T-helper 2 cell treated with Interferon-gamma antibody and Interleukin-4, amounts not matched to agents 100 ng/mL and 5 ng/mL, for 36 hours (primary cell): ENCODE data around the gene GLYATL1B. TPM values are rescaled to one million over a fixed set of nuclear protein-coding genes. Genes with fewer than 3 reads are reported as not detected.
"Not testable (repeated sequence)": the region's sequence is repeated elsewhere in the genome, so short reads cannot be mapped to it uniquely, and the experiment has no call there.

ENCODE experiments used
- intact Hi-C: fragments of 100-400 bp; cut with micrococcal nuclease; formaldehyde crosslinking; loops from one replicate; pipeline ENCODE4 v1.15.1; 2023
- total RNA-seq: library from RNA; stranded (reverse); gene quantifications from 2 replicates; pipeline ENCODE4 v1.2.3, GENCODE V29; 2022

The GLYATL1B gene, protein sequence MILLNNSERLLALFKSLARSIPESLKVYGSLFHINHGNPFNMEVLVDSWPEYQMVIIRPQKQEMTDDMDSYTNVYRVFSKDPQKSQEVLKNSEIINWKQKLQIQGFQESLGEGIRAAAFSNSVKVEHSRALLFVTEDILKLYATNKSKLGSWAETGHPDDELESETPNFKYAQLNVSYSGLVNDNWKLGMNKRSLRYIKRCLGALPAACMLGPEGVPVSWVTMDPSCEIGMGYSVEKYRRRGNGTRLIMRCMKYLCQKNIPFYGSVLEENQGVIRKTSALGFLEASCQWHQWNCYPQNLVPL
- not detected in 2 replicates for total RNA-seq

DNA sequence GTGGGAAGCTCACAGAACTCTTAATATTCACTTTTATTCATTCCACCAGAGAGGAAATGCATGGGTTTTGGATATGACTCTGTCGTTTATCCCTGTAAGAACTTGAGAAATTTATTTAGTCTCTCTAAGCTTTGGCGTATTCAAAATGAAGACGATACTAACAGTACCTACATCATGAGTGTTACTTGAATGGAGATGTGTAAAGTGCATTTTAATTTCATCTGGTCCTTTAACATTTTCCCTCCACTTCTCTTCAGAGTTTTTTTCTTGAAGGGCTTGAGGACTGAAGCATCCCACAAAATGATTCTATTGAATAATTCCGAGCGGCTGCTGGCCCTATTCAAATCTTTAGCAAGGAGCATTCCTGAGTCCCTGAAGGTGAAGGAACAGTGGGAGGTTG is at the start of gene GLYATL1B:
GLYATL1B (plus strand) TSS at position 301 of the 400 bp plus-strand sequence; CDS start at position 301, 0 bp downstream.
- intact Hi-C loops: not testable (repeated sequence)

DNA sequence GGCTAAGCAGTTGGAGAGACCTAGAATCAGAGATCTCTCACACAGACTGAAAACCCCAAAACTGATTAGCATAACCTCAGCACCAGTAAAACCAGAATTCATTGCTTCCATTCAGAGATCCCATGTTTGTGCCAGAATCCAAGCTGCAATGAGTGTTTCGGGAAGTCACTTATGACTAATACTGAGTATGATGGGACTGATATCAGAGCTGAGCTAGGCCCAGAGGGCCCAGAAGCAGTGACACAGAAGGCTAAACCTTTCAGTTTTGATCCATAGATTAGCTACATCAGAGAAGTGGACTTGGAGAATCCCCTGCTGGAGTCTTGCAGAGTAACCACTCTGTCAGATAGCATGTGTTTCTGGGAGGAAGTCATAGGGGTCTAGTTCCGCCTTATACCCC is 49.6 kb upstream of the GLYATL1B start:
- intact Hi-C loops: not testable (repeated sequence)

DNA sequence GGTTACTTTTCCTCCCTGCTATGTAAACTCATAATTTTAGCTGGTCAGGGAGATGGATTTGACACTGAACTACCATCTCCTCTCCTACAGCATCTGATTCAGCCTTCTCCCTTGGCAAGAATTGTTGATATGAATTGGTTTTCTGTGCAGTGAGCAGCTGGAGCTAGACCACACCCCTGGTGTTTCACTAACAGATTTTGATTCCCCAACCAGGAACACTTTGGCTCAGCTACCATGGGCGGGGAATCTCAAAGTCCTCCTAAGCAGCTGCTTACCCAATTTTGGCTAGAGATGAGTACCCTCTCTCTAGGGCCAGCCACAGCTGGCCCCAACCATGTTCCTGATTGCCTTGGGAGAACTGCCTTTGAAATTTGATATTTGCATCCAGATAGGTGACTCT is 48.7 kb upstream of the GLYATL1B start:
- intact Hi-C loops: not testable (repeated sequence)

DNA sequence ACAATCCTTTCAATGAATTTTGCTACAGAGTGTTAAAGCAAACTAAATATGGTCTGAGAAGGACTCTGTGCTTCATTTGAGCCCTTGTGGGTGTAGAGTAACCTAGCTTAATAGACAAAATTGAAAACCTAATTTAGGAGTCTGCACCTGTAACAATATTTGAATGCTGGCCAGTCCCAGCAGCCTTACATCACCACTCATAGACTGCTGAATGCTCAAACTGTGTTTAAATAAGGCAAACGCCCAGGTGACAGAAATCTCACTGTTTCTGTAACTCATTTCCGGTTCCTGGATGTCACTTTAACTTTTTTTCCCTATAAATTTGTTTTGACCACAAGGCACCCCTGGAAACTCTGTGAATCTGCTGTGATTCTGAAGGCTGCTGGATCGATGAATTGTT is 45.5 kb upstream of the GLYATL1B start:
- intact Hi-C loops: no loop called here

DNA sequence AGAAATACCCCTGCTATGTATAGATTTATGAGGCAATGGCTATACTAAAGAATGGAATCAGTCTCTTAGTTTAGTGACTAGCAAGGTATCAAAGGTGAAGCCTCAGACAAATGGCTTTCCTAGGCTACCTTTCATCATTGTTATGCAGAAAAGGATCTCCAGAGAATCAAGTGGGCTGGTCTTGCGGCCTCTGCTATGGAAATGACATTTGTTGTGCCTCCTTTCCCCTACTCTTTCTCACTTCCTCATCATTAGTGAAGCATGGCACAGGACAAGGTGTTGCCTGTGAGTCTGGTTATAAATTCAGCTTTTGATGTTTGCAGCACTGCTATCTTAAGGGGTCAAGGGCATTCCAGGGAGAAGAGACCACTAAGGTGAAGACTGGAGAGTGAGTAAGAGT is 34.7 kb upstream of the GLYATL1B start:
- intact Hi-C loops: loop anchor here (10.0 kb wide), 1 partner anchor 127 kb away; no protein-coding TSS in a partner anchor

DNA sequence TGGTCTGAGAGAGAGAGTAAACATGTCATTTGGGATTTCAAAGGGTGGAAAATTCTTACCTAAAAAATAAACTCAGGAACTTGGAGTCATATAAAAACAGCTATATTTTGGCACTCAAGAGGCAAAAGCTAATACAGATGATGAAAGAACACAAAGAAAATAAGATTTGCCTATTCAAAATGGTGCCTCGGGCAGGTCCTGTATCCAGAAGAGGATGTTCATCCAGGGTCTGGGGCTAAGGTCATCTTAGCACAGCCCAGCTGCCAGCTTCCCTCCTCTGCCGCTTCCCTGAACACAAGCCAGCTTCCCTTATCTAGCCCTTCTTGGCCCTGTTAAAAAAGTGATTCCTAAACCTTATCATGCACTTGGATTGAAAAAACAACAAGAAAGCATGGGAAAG is 33.8 kb upstream of the GLYATL1B start:
- intact Hi-C loops: loop anchor here (10.0 kb wide), 1 partner anchor 128 kb away; no protein-coding TSS in a partner anchor

DNA sequence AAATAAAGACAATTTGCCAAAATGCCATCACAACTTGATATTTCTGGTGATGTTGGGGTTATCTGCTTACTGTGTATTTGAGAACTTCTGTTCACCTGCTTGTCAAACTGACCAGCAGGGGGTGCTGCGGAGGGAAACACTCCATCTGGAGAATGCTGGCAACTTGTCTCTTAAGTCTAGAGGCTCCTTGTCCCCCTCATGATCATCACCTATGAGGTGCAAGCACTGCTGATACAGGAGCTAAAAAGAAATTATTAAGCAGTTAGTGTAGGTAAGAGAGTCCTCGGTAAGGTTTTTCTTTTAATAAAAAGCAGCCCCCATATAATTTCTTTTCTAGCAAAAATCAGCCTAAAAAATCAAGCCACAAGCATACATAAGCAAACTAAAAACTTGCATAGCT is 32.7 kb upstream of the GLYATL1B start:
- intact Hi-C loops: loop anchor here (1.0 to 10.0 kb wide), 3 partner anchors 83 to 129 kb away; no protein-coding TSS in a partner anchor

DNA sequence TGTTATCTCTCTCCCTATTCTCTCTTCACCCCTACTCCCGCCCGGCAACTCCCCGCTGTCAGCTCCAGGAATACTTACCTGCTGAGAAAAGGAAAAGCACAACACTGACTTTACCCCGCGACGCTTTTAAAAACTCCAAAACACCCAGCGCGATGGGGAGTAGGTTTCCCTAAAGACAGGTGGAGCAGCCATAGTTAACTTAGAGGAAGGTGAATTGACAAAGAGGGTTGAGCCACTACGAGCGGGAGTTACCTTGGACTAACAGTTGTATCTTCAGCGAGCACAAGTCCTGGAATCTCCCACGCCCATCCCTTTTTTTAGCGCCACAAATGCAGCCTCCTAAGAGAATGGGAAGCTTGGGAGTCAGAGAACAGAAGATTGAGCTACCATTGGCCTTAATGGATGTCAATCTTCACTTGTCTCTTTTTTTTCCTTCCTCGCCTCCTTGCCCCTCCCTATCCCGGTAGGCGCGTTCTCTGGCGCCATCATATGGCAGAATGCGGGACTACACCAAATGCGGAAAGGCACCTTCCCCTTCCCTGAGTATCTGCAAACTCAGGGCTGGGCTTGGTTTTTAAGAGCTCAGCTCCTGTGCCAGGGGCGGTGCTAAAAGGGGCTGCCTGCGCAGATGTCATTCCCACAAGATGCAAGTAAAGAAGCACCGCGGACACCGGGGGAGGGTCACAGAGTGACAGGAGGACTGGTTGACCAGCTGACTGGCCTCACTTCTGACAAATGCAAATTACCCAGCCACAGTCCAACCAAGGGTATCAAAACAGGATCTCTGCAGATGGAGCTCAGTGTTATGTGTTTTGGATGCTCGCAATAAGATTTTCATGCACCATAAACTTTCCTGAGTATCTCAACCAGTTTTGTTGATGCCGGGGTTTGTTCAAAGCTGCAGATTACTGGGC is 27.7 kb upstream of the GLYATL1B start:
- intact Hi-C loops: loop anchor here (1.0 to 10.0 kb wide), 4 partner anchors 39 to 134 kb away; partner anchors contain the start of gene FAM111B

DNA sequence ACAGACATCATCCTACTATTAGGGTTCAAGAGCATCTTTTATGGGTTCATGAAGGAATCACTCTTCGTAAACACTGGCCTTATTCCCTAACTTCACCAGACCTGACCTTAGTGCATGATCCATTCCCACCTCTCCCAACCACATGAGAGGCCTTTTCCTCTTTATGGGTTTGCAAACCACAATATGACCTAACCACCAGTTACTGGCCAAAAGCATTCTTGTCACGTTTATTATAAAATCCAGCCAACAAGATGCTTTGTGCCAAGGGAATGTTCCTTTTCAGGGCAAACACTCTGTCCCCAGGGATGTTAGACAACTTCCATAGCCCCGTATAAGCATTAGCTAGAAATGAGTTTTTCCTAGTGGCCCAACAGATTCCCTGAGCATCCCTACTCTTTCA is 26.0 kb upstream of the GLYATL1B start:
- intact Hi-C loops: not testable (repeated sequence)

DNA sequence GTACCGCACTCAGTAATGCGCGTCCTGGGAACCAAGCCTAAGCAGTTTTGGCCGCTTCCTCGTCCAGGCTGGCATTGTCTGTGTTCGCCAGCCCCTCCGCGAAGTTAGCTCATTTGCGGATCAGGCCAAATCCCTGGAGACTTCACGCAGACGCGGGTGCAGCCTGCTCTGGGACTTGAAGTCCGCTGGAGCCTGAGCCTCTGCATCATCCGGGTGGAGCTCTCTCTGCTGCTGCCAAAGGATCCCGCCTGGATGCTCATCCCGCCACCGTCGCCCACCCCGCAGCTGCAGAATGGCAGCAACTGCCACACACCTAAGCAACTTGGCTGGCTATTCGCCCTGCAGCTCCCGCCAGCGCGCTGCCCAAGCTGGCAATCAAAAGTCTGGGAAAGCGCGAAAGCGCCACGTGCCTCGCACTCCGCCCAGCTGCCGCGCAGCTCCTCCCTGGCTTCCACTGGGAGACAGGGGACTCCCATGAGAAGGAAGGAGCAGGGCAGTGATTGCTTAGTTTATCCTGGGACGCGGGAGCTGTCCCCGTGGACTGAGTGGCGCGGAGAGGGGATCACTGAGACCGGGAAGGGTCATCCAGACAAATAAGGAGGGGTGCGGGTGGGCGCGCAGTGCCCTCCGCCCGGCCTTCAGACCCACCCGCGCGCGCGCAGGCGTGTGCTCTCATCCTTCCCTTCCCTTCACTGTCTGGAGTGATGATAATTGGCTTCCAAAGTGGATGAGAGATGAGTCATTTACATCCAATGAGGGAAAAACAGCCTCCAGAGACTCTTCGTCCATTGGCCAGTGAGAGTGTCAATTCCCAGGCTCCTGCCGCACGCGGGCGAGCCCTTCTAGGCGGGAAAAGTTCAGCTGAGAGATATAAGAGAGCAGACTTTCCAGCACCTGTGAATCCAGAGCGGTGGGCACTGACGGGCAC is 23.2 kb upstream of the GLYATL1B start:
- intact Hi-C loops: no loop called here

DNA sequence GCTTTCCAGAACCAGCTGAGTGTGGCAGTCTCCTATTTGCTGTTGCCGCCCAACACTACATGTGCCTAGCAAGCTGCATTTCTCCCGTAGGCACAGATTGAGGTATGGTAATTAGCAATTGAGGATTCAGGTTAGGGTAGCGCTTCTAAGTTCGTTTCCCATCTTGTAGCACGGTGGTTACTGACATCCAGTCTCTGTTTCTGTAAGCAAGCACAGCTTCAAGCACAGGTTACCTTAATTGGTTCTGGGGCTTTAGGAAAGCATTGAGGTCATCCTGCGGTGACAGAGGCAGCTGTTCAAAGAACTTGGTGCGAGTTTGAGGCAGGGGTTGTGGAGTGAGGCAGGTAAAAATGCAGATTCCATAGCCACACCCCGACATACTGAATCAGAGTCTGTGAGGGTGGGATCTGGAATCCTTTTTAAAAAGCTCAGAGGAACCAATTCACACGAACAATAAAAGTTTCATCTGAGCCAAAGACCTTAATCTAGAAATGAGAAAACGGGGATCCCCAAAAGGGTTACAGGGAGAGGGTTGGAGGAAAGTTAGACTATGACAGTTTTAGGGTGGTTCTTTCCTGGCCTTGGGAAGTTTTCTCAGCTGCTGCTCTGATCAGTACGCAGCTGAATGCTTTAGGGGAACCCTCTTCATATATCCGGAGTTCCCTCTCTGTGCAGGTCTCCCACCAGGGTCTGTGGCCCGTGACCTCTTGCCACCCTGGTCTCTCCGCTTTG is 21.9 kb upstream of the GLYATL1B start:
- intact Hi-C loops: not testable (repeated sequence)

DNA sequence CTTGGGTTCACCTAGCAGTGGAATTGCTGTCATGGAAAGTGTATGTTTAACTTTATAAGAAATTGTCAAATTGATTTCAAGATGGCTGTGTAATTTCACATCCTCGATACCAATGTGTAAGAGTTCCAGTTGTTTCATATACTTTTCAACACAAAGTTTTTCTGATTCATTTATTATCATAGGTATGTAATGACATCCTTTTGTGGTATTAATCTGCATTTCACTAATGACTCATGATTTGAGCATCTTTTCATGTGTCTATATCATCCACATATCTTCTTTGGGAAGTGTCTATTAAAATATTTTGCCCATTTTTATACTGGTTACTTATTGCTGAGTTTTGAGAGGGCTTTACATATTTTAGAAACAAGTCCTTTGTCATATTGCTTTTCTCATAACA is 17.0 kb upstream of the GLYATL1B start:
- intact Hi-C loops: no loop called here

DNA sequence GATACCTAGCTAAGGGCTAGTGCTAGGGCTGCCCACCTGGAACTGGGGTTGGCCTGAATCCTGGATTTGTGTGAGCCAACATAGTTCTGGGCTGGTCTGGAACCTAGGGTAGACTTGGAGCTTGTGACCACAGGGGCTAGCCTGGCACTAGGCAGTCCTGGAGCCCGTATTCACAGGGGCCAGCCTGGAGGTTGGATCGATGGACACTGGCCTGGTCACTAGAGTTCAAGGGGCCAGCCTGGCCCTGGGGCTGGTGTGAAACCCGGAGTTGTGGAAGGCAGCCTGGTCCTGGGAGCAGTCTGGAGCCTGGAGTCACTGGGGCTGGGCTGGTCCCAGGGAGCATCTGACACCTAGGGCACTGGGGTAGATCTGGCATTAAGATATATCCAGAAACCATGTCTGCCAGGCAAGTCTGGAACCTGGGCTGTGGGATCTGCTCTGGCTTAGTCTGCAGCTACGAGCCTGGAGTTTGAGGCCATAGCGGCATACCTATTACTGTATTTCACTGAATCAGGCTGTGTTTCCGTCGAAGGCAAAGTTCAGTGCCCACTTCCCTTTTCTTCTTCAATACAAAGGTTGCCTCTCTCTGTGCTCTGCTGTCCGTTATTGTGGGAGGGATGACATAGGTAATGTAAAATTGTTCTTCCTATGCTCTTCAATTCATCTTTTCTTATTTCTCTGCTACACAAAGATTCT is 9.1 kb upstream of the GLYATL1B start:
- intact Hi-C loops: no loop called here

DNA sequence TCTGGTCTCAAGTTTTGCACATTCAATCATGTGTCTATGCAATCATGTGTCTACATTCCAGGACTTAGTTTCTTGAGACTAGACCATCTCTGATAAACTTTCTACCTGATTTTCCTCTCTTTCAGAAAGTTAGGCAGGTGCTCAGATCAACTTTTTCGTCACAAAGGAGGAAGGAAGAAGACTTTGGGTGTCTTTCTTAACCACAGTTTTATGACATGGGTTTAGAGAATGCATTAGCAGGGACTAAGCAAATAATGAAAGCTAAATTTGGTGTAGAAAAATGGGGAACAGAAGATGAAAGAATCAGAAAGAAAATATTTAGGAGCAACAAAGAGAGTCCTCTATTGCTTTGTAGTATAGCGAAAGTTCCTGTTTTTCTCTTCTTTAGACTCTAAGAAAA is 7.7 kb upstream of the GLYATL1B start:
- intact Hi-C loops: no loop called here

DNA sequence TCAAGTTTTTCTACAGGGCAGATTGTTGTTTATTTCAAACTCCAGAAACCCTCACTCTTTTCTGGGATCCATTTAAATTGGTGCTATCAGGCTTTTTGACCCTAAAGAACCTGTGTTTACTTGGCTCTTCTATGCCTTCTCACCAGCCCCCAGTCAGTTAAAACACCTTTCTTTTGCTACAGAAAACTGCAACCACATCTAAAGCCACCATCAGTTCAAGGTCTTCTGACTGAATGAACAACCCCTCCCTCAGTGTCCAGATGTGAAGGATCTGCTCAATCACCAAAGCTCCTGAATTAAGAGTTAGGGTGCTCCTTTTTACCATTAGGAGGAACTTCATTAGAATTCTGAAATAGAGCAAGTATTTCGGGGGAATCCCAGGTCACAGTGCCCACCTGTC is 7.0 kb upstream of the GLYATL1B start:
- intact Hi-C loops: no loop called here

DNA sequence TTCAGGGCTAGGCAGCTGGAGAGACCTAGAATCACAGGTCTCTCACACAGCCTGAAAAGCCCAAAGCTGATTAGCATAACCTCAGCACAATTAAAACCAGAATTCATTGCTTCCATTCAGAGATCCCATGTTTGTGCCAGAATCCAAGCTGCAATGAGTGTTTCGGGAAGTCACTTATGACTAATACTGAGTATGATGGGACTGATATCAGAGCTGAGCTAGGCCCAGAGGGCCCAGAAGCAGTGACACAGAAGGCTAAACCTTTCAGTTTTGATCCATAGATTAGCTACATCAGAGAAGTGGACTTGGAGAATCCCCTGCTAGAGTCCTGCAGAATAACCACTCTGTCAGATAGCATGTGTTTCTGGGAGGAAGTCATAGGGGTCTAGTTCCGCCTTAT is 5.7 kb upstream of the GLYATL1B start:
- intact Hi-C loops: not testable (repeated sequence)

DNA sequence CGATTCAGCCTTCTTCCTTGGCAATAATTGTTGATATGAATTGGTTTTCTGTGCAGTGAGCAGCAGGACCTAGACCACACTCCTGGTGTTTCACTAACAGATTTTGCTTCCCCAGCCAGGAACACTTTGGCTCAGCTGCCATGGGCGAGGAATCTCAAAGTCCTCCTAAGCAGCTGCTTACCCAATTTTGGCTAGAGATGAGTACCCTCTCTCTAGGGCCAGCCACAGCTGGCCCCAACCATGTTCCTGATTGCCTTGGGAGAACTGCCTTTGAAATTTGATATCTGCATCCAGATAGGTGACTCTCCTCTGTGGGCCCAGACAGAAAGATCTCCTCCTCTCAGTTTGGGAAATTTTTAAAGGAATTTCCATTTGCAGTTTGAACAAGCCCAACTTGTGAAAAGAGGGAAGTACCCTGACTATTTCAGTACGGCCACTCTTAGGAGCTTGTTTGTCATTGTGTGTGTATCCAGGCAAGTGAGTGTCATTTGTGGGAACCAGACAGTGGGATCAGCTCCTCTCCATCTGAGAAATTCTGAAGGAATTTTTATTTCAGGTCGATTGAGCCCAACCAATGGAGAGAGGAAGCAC is 4.6 kb upstream of the GLYATL1B start:
- intact Hi-C loops: not testable (repeated sequence)

DNA sequence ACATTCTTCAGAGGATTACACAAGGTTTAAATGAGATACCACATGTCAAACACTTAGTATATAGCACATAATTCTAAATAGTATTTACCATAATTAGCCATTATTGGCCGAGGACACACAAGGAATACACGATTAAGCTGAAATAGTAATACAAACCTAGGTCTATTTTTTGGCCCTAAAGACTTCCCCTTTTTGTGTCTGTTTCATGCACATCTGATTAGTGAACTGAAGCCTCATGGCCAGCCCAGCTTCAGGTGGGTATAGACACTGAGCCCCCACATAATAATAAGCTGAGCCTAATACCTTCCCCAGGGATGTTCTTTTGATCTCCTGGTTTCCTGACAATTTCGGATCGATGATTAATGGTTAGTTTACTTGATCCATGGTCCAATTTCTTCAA is 2.1 kb downstream of the GLYATL1B start:
- intact Hi-C loops: no loop called here

DNA sequence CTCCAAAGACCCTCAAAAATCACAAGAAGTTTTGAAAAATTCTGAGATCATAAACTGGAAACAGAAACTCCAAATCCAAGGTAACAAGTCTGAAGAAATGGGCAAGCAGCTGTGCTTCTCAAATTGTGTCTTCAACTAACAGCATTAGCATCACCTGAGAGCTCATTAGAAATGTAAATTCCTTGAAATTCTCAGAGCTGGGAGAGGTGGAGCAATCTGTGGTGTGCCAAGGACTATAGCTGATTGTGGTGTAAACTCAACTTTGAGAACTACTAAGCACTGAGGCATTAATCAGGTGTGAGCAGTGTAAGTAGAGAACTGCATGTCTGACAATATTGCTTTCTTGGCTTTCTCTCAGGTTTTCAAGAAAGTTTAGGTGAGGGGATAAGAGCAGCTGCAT is 7.5 kb downstream of the GLYATL1B start:
- intact Hi-C loops: not testable (repeated sequence)
